ENCODE data around the gene UCP3.

DNA sequence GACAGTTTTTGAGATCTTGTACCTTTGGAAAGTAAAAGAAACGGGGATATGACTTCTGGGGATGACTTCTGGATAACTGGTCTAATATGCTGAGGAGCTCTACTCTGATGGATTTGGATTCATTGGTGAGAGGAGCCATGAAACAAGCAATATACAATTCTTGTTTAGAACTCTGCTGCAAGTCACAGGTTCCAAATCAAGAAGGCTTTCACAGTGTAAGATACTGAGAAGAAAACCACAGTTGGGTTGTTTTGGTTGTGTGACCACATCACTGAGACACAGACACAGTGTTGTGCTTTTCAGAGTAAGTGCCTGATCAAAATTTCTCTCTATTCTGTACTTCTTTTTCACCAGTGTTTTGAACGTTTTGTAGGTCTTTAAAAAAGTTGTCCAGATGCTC is 13.2 kb downstream of the UCP3 start:
- TF ChIP-seq, protein P1, sequence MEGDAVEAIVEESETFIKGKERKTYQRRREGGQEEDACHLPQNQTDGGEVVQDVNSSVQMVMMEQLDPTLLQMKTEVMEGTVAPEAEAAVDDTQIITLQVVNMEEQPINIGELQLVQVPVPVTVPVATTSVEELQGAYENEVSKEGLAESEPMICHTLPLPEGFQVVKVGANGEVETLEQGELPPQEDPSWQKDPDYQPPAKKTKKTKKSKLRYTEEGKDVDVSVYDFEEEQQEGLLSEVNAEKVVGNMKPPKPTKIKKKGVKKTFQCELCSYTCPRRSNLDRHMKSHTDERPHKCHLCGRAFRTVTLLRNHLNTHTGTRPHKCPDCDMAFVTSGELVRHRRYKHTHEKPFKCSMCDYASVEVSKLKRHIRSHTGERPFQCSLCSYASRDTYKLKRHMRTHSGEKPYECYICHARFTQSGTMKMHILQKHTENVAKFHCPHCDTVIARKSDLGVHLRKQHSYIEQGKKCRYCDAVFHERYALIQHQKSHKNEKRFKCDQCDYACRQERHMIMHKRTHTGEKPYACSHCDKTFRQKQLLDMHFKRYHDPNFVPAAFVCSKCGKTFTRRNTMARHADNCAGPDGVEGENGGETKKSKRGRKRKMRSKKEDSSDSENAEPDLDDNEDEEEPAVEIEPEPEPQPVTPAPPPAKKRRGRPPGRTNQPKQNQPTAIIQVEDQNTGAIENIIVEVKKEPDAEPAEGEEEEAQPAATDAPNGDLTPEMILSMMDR (IDR thresholded peaks at IDR 0.05; ENCODE audit: insufficient read depth, low read length, poor library complexity, severe bottlenecking) = no peak
- TF ChIP-seq EZH2phosphoT487 (conservative IDR thresholded peaks at IDR 0.05; ENCODE audit: low read length) = no peak

Data from SU-DHL-6 (cell line).